HG03064 (cell line): ENCODE data around the gene PPP6R2.

Experiments
- ATAC-seq: cut with Tn5 transposase; IDR thresholded peaks from one replicate; pipeline ENCODE4 v1.9.1; 2021; ENCODE audit warnings: low read depth; ENCODE audit not compliant: unreplicated experiment

PPP6R2 gene

GRCh38 chr22:50443801-50444625 lies 100.9 kb downstream of the PPP6R2 start:
- ATAC-seq, result no peak

GRCh38 chr22:50444663-50445062 lies 101.5 kb downstream of the PPP6R2 start:
- no peak for ATAC-seq

- ATAC-seq, result no peak
Measured at GRCh38 chr22:50445071-50445879, 102.1 kb downstream of the PPP6R2 start.

GRCh38 chr22:50445880-50446707 lies 103.0 kb downstream of the PPP6R2 start:
- no peak for ATAC-seq

- no peak for ATAC-seq
Measured at GRCh38 chr22:50446708-50447575, 103.8 kb downstream of the PPP6R2 start.

GRCh38 chr22:50447576-50448551 lies 104.7 kb downstream of the PPP6R2 start:
- ATAC-seq, result no peak

- ATAC-seq, result no peak
Measured at GRCh38 chr22:50452649-50453048, 109.5 kb downstream of the PPP6R2 start.

GRCh38 chr22:50454556-50455075 lies 111.5 kb downstream of the PPP6R2 start:
- no peak for ATAC-seq

GRCh38 chr22:50455201-50455600 lies 112.1 kb downstream of the PPP6R2 start:
- ATAC-seq, result no peak

GRCh38 chr22:50456026-50456425 lies 112.9 kb downstream of the PPP6R2 start:
- no peak for ATAC-seq

- no peak for ATAC-seq
Measured at GRCh38 chr22:50456466-50457234, 113.5 kb downstream of the PPP6R2 start.

- ATAC-seq, result no peak
Measured at GRCh38 chr22:50459016-50459415, 115.9 kb downstream of the PPP6R2 start.

- ATAC-seq, result no peak
Measured at GRCh38 chr22:50459496-50460140, 116.5 kb downstream of the PPP6R2 start.

- no peak for ATAC-seq
Measured at GRCh38 chr22:50460938-50461337, 117.8 kb downstream of the PPP6R2 start.

- no peak for ATAC-seq
Measured at GRCh38 chr22:50461536-50461935, 118.4 kb downstream of the PPP6R2 start.

- no peak for ATAC-seq
Measured at GRCh38 chr22:50461979-50462540, 118.9 kb downstream of the PPP6R2 start.
